GM15510 (cell line): ENCODE data around the gene PPFIA4.

Experiments used
- POLR2A ChIP-seq: IDR thresholded peaks from 3 replicates; pipeline ENCODE4 v1.6.1; 2011; ENCODE audit warnings: borderline replicate concordance; ENCODE audit not compliant: insufficient read length; ENCODE audit errors: extremely low read depth

PPFIA4 gene

DNA sequence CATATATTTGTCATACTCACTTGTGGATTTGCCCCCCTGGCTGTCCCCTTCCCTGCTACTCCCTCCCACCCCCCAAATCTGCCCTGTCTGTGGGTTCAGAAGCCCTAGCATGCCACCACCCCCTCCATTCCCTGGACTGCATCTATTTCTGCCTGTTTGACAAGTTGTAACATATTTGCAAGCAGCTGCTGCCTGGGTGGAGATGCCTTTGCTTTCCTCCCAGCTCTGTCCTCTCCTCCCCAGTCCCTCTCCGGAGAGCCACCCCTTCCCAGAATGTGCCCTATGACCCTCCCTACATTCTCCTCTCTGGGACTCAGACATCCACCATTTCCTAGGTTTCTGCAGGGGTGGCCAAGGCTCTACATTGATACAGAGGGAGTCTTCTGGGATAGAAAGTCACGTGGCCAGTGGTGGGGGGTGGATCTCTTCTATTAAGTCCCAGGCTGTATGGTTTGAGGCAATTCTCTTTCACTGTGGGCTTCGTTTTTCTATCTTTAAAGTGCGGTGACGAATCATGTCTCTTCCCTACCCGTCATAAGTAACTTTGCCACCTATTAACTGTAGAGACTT is 65.6 kb downstream of the PPFIA4 start:
- TF ChIP-seq POLR2A, result no peak

DNA sequence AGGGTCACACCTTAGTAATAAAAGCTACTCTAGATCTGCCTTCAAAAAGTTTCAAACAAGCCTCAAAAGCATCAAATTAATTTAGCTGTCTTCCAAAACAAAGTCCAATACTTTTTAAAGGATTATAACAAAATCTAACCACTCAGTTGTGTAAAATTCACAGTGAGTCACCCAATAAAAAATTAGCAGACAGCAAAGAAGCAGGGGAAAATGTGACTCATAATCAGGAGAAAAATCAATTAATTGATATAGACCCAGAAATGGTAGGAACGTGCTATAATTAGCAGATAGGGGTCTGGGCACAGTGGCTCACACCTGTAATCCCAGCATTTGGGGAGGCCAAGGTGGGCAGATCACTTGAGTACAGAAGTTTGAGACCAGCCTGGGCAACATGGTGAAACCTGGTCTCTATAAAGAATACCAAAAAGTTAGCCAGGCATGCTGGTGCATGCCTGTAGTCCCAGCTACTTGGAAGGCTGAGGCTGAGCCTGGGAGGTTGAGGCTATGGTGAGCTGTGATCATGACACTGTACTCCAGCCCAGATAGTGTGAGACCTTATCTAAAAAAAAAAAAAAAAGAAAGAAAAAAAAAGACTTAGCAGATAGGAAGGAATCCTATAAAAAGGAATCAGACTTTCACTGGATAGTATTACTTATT is 67.6 kb downstream of the PPFIA4 start:
- no peak for TF ChIP-seq POLR2A

DNA sequence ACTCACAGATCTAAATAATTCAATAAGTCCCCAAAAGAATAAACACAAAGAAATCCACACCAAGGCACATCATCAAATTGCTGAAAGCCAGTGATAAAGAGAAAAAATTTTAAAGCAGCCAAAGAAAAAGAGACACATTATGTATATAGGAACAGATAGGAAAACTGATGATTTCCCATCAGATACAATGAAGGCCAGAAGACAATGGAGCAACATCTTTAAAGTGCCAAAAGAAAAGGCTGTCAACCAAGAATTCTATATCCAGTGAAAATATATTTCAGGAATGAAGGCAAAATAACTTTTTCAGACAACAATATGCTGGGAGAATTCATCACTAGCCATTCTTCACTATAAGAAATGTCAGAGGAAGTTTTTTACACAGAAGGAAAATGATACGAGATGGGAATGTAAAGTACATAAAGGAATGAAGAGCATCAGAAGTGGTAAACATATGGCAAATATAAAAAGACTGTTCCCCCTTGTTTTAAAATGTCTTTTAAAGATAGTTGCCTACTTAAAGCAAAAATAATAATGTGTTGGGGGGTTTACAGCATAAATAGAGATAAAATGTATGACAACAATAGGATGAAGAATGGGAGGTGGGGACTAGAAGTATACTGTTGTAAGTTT is 68.9 kb downstream of the PPFIA4 start:
- no peak for TF ChIP-seq POLR2A

DNA sequence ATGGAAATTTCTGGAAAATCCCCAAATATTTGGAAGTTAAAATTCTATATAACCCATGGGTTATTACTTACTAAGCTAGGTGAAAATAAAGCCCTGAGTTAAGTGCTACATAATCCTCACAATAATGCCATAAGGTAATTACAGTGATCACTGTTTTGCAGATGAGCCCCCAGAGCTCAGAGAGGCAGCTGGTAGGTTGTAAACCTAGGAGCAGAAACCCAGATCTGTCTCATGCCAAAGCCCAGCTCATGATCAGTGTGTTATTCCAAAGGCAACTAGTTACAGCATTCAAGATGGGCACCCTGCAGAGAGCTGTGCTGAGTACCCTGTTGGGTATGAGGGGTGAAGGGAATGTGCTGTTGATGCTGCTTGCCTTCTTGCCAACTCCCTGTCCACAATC is 70.3 kb downstream of the PPFIA4 start:
- no peak for TF ChIP-seq POLR2A

DNA sequence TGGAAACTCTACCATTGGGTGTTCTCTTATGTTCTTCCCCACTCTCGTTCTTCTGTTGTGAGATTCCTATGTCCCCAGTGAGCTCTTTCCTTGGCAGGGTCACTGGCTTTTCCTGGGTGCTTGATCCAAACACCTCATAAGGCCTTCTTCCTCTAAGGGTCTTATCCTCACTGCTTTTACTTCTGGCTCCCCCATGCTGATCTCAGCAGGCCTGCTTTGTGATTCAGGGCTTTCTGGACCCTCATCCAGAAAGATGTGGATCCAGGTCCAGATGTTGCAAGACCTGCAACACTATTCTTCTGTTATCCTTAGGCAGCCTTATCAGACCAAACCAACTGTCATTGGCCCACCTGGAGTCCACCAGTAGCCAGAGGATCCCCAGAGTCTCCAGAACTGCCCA is 70.7 kb downstream of the PPFIA4 start:
- no peak for TF ChIP-seq POLR2A

DNA sequence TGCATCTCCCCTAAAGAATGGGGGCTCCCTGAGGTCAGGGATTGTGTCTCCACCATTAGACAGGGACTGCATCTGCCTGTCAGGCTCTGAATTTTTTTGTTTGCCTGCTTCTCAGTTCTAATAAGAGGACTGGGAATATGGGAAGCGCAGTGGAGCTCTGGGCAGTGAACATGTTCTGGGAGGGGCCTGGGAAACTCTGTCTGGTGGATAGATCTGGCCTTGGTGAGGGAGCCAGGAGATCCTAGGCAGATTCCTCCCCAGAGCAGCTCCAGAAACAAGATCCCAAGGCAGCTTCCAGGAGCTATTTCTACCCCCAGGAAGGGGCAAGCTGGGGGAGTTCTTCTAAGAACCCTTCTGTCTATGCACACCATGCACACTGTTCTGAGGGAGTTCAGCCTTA is 72.2 kb downstream of the PPFIA4 start:
- TF ChIP-seq POLR2A, result no peak

DNA sequence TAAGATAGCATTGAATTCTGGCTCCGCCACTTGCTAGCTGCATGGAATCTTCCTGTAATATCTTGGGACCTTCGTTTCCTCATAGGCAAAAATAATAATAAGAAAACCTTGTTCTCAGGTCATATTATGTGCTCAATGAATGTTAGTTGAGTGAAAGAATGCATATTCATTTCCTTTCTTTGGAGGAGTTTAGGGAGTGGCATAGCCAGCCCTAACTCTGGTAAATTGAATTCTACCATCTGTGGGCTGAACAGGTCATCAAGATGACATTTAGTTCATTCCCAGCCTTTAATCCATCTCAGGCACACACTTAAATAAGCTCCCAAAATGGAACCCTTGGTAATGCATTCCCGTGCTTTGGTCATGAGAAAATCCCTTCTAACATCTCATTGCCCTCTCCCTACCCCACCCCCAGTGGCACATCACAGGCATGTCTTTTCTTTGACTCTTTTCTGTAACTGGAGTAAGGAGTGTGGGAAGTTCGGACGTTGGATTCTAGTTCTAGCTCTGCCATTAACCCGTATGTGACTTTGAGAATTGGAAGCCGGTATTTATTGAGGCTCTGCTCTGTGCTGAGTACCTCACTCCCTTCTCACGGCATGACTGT is 72.7 kb downstream of the PPFIA4 start:
- no peak for TF ChIP-seq POLR2A

DNA sequence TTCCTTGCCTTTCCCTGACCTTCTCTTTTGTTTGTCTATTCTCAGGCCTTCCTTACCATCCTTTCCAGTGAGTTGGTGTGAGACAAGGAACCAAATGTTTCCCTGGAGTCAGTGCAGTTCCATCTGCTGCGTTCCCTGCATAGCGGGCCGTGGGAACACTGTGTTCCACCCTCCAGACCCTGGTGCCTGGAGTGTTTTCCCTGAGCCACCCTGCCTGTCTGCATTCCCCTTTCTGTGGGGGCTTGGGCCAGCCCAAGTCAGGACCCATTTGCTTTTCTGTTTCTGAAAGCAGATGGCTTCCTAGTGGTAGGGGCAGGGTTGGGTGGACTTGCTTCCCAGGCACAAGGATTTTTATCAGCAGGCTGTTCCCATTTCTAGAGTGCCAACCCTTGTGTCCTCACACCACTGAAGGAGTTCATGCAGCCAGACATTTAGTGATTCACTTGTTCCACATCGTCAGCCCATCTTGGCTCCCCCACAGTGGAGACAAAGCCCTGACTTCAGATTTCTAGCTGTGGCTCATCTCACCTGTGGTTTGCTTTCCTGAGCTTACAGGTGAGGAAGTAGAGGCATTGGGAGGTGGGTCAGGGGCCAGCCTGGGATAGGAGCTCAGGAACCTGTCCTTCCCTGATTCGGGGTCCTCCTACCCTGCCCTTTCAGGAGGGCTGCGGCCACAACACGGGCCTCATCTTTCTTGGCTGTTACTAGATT is 73.7 kb downstream of the PPFIA4 start:
- TF ChIP-seq POLR2A, result no peak

DNA sequence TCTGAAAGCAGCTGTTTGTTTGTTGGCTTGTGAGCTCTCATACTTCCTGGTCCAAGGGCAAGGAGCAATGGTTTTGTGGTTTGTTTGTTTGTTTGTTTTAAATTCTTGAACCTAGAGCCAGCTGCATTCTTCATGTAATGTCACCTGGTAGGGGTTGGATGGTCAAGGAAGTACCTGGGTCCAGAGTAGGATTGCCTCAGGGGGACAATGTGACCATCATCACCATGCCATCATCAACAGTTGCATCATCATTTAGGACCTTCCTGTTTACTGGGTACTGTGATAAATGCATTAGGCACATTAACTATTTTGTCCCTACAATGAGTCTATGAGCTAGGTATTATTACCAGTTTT is 74.2 kb downstream of the PPFIA4 start:
- no peak for TF ChIP-seq POLR2A

DNA sequence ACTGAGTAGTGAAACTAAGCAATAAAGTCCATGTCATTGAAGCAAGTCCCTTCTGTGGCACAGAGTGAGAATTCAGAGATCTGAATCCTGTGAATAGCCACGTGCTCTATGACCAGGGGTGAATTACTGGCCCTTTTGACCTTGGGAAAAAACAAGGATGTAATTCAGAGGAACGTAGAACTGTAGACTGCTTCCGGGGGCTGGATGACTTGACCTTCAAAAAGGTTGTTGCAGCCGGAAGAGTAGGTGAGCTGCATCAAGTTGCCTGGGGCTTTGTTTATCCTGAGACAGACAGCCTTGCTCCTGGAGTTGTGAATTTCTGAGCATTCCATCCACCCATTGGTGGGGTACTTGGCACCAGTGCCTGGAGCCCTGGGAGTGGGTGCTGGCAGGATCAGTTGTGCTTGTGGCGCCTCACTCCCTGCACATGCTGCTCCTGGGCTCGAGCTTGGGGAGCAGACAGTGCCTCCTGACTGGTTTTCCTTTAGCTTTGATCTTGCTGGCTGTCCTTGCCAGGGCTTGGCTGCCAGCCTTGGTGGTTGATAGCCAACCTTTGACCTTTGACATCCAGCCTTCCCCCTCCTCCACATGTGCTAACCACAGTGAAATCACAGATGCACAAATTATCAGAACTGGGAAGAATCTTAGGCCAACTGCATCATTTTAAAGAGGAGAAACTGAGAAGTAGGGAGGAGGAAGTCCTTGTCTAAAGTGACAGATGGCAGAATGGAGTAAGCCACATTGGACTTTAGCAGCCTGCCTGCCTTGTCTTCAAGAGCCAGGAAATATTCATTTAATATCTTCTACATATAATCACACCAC is 75.7 kb downstream of the PPFIA4 start:
- no peak for TF ChIP-seq POLR2A

DNA sequence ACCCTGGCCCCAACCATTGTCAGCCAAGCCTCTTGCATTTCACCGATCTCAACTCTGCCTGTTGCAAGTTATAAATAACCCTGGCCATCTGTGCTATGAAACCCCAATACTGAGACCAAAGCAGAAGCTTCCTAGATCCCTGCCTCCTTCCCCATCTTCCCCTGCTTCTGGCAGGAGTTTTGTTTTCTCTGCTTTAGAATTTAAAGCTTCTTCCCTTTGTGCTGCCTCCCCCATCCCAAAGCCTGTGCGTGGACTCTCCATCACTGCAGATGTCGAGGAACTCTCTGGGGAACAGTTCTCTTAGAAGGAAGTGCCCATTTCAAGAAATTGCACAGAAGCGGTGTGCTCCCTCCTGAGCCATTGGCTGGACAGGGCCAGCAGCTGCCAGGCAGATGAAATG is 76.9 kb downstream of the PPFIA4 start:
- TF ChIP-seq POLR2A, result no peak

DNA sequence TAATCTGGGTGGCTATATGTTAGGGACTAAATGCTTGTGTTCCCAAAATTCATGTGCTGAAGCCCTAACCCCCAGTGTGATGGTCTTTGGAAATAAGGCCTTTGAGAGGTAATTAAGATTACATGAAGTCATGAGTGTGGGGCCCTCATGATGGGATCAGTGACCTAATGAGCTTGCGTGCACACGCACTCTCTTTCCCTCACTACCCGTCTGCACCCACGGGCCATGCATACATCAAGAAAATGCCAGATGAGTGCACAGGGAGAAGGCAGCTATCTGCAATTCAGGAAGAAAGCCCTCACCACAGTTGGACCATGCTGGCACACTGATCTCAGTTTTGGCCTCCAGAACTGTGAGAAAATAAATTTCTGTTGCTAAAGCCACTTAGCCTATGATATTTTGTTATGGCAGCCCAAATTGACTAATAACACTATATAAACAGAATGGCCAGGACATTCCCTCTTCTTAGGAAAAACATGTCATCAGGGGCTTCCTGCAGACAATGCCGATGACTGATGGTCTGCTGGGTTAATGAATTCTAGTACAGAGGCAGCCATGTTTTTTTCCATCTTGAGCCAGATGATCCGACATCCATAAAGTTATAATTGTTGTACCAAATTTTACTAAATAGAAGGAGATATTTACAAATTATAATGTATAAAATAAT is 77.7 kb downstream of the PPFIA4 start:
- TF ChIP-seq POLR2A, result no peak

DNA sequence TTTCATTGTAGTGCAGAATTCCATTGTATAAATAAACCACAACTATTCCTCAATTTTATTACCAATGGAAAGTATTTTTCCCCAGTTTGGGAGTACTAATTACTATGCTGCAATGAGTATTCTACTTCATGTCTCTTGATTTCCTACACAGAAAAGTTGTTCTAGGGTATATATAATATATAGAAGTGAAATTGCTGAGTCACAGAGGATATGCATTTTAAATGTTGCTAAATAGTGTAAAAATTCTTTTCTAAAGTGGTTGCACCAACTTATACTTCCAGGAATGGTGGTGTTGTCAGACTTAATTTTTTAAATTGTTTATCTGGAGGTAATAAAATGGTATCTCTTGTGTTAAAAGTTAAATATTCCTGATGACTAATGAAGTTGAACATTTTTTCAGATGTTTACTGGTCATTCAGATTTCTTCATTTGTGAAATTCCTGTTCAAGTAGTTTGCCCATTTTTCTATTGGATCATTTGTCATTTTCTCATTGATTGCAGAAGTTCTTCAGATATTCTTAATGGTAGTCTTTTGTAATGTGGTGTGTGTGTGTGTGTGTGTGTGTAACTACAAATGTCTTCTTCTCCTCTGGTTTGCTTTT is 78.6 kb downstream of the PPFIA4 start:
- TF ChIP-seq POLR2A, result no peak

DNA sequence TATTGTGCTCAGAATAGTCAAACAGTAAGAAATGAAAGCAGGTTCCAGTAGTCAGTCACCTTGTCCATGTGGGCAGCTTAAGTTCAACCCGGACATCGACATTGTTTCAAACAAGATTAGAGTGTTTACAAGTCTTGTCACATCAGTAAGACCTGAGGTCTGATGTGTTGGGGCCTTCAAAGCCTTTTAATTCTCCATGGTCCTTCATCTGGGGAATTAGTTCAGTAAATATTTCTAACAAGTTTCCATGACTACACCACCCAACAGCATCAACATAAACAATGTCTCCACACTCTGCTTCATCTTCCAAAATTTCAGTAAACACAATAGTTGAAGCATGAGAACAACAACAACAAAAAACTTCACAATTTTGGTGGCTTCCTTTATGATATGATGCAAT is 86.2 kb downstream of the PPFIA4 start:
- TF ChIP-seq POLR2A, result no peak
